SK-N-MC (cell line): ENCODE measurements around the gene AFAP1.

ENCODE experiments used
- DNase-seq: peaks from one replicate; pipeline ENCODE4 v3.0.0-alpha.2; 2011; ENCODE audit warnings: low read depth, low spot score
- H3K27ac ChIP-seq: fragments of 200-600 bp; sonication (generic); 2 replicates; pipeline ENCODE4 v1.5.1; 2016; ENCODE audit warnings: mixed run types
- H3K36me3 ChIP-seq: fragments of 200-600 bp; sonication (generic); 2 replicates; pipeline ENCODE4 v1.6.1; 2017; ENCODE audit warnings: antibody characterized with exemption, low read length, mixed read lengths; ENCODE audit not compliant: insufficient read depth
- H3K4me3 ChIP-seq: fragments of 200-600 bp; sonication (generic); 2 replicates; pipeline ENCODE4 v1.5.1; 2016
- H3K9ac ChIP-seq: fragments of 200-600 bp; sonication (generic); 2 replicates; pipeline ENCODE4 v1.8.0; 2017; ENCODE audit warnings: mixed run types, mixed read lengths; ENCODE audit not compliant: insufficient read length
- H3K9me3 ChIP-seq: fragments of 200-600 bp; sonication (generic); 2 replicates; pipeline ENCODE4 v1.6.1; 2017; ENCODE audit warnings: low read depth, mild to moderate bottlenecking, antibody characterized with exemption, low read length, moderate library complexity, mixed read lengths
- EZH2 ChIP-seq: fragments of 200-600 bp; sonication (generic); IDR thresholded peaks from one replicate; pipeline ENCODE4 v1.6.1; 2017; ENCODE audit warnings: antibody characterized with exemption
- FOXP2 ChIP-seq: optimal IDR thresholded peaks from 2 replicates; pipeline ENCODE3; 2011; ENCODE audit warnings: mild to moderate bottlenecking, moderate library complexity; ENCODE audit not compliant: insufficient read depth; ENCODE audit errors: extremely low read length, control extremely low read depth
- POLR2AphosphoS5 ChIP-seq: IDR thresholded peaks from 2 replicates; pipeline ENCODE4 v1.6.1; 2012; ENCODE audit warnings: mild to moderate bottlenecking, low read depth, low read length, borderline replicate concordance

Gene AFAP1

GRCh38 chr4:7774301-7775294, 165.1 kb downstream of the AFAP1 start:
- H3K27ac ChIP-seq = no peak overlapping the region
- no peak overlapping the region for H3K9ac ChIP-seq
- no peaks in the 10 kb centered on the region for H3K9me3 ChIP-seq
- no peak for DNase-seq
- no peaks in the 10 kb centered on the region; the same call in 1 of the 2 replicates for H3K36me3 ChIP-seq
- TF ChIP-seq EZH2 = no peak
- TF ChIP-seq FOXP2 = no peak
- no peak for TF ChIP-seq POLR2AphosphoS5
- H3K4me3 ChIP-seq = no peak overlapping the region

GRCh38 chr4:7773401-7774180, 166.1 kb downstream of the AFAP1 start:
- H3K27ac ChIP-seq = no peak overlapping the region
- no peak overlapping the region for H3K9ac ChIP-seq
- no peak for TF ChIP-seq POLR2AphosphoS5
- TF ChIP-seq FOXP2 = no peak
- TF ChIP-seq EZH2 = no peak
- H3K36me3 ChIP-seq = no peaks in the 10 kb centered on the region; the same call in 1 of the 2 replicates
- DNase-seq = no peak
- H3K9me3 ChIP-seq = no peaks in the 10 kb centered on the region
- H3K4me3 ChIP-seq = no peak overlapping the region

- Histone ChIP-seq H3K27ac (no peak overlapping the region), H3K36me3 (no peaks in the 10 kb centered on the region; the same call in 1 of the 2 replicates), H3K4me3 (no peak overlapping the region), H3K9me3 (no peaks in the 10 kb centered on the region), H3K9ac (no peak overlapping the region)
- TF ChIP-seq EZH2 (no peak), FOXP2 (no peak), POLR2AphosphoS5 (no peak)
- no peak for DNase-seq
These were observed 166.8 kb downstream of the AFAP1 start for GRCh38 chr4:7772711-7773385.

- no peak overlapping the region for H3K27ac ChIP-seq
- no peak for TF ChIP-seq FOXP2
- no peak for TF ChIP-seq EZH2
- no peak for TF ChIP-seq POLR2AphosphoS5
- no peaks in the 10 kb centered on the region for H3K36me3 ChIP-seq
- no peak overlapping the region for H3K4me3 ChIP-seq
- no peaks in the 10 kb centered on the region for H3K9me3 ChIP-seq
- DNase-seq = no peak
- no peak overlapping the region for H3K9ac ChIP-seq
These were observed 167.8 kb downstream of the AFAP1 start for GRCh38 chr4:7771541-7772507.

GRCh38 chr4:7771056-7771455, 168.6 kb downstream of the AFAP1 start:
- H3K9ac ChIP-seq = no peak overlapping the region
- H3K36me3 ChIP-seq = no peaks in the 10 kb centered on the region

GRCh38 chr4:7770224-7771050, 169.2 kb downstream of the AFAP1 start:
- Histone ChIP-seq H3K27ac (no peak overlapping the region), H3K9ac (no peak overlapping the region), H3K36me3 (no peaks in the 10 kb centered on the region), H3K4me3 (no peak overlapping the region), H3K9me3 (no peaks in the 10 kb centered on the region)
- TF ChIP-seq EZH2 = no peak
- TF ChIP-seq FOXP2 = no peak
- TF ChIP-seq POLR2AphosphoS5 = no peak
- DNase-seq = no peak

More at GRCh38 chr4:7771056-7771455, 168.6 kb downstream of the AFAP1 start:
- Histone ChIP-seq H3K27ac (no peak overlapping the region), H3K9me3 (no peaks in the 10 kb centered on the region), H3K4me3 (no peak overlapping the region)
- no peak for DNase-seq
- TF ChIP-seq EZH2 (no peak), POLR2AphosphoS5 (no peak), FOXP2 (no peak)
